Activated naive CD8-positive, alpha-beta T cell treated with anti-CD3 and anti-CD28 coated beads, Interleukin-2, amount 50 U/mL, for 16 hours (primary cell): ENCODE data around the gene RIPK4.

Experiments used
- DNase-seq: peaks from one replicate; pipeline ENCODE4 v3.0.0-alpha.2; 2020; ENCODE audit warnings: low read depth, low spot score

RIPK4 gene

DNA sequence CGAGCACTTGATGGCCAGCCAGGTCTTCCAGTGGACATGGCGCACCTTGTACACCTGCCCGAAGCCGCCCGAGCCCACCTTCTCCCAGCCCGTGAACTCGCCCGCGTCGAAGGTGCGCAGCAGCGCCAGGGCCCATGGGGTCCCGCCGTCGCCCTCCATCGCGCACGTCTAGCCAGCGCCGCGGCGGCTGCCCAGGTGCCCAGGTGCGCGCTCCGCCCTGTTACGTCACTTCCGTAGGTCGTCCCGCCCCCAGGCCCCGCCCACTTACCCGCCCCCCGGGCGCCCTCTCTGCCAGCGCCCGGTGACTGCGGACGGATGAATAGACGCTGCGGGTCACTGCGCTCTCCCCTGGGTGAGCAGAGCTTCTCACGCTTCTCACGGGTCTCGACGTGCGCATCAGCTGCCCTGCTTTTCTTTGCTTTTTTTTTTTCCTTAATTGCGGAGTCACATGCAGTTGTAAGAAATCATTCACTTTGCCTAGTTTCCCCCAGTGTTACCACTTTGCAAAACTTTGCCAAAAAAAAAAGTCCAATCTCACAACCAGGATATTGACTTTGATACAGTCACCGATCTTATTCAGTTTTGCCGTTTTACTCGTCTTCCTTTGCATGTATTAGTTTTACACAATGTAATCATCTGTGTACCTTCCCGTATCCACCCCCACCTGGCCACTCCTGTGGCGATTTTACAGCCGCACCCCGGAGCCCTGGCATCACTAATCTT is at the start of gene RIPK4:
RIPK4 (minus strand) TSS at position 170 of the 723 bp plus-strand sequence; CDS start at position 159, 11 bp downstream.
- DNase-seq = peak; percentile 30

DNA sequence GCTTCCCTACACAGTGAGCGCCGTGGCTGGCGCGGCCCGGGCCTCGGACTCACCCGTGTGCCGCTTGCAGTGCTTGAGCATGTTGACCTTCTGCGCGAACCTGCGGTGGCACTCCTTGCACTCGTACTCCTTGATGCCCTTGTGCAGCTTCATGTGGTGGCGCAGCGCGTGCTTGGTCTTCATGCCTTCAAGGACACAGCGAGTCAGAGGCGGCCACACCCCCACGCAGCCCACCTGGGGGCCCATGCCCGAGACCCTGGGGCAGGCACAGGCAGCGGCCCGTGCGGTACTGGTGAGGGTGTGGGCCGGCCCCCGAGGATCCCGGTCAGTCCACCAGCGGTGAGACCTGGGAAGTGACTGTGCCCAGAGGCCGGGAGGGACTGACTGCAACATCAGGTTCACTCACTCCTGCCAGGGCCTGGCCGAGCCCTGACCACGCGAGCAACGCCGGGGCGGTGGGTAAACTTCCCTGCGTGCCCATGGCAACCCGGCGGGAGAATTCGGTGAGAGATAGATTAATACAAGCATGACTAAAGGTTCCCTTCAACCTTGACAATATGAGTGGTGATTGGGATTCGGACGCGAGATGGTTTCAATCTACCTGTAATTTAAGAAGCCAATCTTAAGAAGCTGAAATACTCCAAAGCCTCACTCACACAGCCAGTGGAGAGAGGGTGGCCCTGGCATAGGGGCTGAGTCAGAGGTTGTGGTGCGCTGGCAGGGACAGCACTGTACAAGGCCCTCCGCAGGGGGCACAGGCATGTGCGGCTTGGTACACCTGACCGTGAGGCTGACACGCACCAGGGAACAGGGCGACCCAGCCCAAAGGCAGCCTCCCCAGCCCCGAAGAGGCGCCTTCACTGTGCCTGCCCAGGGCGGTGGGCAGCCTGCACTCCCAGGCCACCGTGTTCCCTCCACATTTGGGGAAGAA is 49.1 kb upstream of the RIPK4 start:
- DNase-seq = no peak

DNA sequence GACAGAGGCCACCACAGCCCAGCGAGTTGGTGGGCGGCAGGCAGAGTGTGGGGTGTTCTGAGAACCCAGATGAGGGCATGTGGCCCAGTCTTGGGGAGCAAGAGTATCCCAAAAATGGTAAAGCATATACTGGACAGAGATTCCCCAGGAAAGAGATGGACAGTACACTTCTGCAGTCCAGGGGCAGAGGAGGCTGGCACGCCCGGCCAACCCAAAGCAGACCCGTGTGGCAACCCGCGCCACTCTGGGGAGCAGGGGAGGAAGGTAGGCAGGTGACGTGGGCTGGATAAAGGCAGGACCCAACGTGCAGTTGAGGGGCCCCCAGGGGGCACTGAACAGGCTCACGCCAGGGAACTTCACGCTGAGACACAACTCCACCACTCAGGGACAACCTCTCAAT is 46.4 kb upstream of the RIPK4 start:
- no peak for DNase-seq

DNA sequence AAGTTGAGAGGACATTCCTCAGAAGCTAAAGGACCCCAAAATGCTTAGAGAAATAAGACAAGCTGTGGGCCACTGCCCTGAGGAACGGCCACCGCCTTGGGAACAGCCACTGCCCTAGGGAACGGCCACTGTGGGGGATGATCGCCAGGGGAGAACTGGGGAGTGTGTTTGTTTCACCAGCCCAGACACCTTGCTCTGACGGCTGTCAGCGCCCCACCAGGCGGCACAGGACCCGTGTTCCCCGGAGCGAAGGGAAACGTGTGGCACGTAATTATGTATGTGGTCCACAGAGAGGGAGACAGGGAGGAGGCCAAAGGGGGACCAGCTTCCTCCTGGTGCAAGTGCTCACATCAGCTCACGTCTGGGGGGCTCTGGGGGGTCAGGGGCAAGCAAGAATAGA is 45.8 kb upstream of the RIPK4 start:
- DNase-seq = no peak

DNA sequence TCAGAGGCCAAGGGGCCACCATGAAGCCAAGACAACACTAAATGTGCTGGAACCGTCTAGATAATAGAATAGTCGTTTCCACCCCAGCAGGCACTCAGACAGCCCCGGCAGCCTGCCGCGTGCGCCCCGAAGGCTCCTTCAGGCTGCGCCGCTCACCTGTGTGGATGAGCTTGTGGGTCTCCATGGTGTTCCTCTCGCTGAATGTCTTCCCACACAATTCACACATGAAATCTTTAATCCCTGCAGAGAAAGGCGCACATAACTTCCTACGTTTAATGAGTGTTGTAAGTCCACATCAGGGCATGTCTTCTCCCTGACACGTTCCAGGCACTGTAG is 43.7 kb upstream of the RIPK4 start:
- DNase-seq = no peak

DNA sequence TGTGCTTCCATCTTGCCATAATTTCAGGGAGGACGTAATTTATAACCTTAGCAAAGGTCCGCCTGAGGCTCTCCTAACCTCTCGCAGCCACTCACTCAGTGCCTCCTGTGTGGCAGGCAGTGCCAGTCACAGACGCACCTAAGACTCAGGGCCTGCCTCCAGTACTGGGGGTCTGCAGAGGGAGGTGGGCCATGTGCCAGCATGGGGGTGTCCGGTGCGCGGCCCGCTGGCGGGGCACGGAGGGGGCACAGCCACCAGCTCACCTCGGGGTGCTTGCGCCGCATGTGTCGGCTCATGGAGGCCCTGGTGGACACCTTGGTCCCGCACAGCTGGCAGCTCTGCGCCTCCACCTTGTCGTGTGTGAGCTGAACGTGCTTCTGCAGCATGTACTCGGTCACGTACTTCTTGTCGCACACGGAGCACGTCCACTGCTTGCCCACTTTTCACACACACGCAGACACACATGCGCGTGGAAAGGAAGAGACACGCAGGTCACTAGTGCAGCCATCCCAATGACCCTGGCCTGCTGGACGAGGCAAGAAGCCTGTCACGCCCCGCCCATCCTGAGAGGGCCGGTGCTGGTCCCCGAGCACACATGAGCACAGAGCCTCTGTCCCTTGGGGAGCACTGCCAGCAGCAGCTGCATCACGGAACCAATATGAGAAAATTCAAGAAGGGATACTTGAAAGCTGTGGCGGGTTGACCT is 43.2 kb upstream of the RIPK4 start:
- no peak for DNase-seq

DNA sequence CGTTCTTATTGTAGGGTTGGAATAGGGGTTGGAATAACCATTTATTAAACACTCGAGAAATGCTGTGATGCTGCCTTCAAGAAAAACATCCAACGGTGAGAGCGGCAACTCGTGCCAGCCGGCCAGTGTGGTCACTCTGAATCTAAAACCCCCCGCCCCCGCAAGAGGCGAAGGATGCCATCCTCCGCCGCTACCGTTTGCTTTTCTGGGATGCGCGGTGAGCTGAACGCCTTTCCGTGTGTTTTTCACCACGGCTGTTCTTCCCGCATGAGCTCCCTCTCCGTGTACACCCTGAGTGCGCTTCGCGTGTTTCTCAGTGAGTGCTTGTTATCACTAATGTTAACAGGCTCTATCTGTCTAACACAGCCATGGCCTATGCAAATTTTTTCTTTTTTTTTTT is 42.0 kb upstream of the RIPK4 start:
- no peak for DNase-seq

DNA sequence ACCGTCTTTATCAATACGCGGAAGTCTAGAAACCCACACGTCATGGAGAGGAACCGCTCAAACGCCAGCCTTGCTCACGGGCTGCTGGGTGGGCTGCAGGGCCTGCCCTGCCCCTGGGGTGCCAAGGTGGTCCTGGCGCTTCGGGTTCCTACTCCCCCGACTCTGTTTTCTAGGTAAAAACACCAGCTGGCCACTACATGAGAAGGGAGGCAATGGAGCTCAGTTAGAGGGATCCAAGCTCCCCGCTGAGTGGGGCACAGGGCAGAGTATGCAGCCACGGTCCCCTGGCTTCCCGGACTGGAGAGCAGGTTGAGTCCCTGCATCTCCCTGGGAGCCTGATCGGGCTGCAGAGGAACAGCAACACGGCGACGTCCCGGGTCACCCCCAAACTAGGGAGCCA is 41.2 kb upstream of the RIPK4 start:
- DNase-seq = no peak

DNA sequence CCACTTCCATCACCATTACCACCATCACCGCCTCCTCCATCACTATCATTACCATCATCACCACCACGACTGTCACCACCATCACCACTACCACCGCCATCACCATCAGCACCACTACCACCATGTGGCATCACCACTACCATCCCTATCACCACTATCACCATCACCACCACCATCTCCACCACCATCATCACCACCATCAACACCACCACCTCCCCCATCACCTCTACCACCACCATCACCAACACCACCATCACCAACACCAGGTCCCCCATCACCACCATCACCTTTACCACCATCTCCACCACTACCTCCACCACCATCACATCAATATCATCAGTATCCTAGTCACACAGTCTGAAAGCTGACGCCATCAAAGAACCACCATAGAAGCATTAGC is 39.9 kb upstream of the RIPK4 start:
- no peak for DNase-seq

DNA sequence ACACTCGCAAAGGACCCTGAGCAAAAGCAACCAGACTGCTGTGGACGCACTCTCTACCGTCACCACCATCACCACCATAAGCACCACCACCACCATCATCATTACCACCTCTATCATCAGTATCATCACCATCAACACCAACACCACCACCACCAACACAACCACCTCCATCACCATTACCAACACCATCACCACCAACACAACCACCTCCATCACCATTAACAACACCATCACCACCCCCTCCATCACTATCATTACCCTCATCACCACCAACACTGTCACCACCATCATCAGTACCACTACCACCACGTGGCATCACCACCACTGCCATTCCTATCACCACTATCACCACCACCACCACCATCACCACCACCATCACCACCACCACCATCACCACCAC is 38.8 kb upstream of the RIPK4 start:
- DNase-seq = no peak

DNA sequence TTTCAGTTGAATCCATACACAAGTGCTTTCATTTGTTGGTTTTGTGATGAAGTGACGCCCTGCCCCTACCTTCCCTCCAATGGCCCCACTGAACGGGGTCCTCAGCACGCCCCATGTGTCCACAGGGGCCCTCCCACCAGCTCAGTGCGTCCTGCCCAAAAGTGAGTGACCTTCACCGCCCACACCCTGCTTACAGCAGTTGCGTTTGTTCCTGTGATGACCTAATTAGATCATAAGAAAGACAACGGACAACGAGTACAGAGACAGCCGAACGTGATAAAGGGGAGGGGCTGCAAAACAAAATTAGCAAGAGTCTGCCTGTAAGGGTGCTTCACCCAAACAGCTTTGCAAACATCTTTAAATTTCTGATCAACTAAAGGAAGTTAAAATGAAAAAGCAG is 38.2 kb upstream of the RIPK4 start:
- DNase-seq = no peak

DNA sequence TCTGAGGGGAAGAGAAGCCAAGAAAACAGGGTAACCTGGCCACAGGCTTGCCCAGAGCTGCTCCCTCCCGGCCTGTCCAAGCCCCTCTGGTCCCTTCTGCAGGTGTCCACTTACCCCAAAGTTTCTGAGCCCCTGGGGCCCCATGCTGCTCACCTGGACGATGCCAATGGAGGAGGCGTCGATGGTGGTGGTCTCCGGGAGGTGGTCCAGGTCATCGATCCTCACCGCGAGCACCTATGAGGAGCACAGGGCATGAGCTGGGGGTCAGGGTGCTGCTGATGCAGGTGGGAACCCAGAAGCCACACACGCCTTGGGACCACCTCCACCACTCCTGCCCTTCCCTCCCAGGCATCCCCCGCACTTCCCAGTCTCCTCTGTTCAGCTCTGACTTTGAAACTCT is 37.5 kb upstream of the RIPK4 start:
- no peak for DNase-seq

DNA sequence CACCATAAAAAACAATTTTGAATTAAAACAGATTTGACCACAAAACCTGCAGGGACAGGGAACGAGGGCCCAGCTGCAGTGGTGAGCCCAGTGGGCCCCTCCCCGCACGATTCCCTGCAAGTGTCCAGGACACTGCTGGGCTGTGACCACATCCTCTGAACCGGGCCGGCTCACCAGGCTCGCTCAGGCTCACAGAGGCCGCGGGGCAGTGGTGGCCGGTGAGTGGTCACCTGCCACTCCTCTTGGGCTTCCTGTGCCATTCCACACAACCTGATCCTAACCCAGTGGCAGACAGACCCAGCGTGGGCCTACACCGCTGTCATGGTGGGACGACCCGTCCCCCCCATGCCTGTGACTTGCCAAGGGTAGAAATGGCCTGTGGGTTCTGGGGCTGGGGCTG is 36.5 kb upstream of the RIPK4 start:
- DNase-seq = no peak

DNA sequence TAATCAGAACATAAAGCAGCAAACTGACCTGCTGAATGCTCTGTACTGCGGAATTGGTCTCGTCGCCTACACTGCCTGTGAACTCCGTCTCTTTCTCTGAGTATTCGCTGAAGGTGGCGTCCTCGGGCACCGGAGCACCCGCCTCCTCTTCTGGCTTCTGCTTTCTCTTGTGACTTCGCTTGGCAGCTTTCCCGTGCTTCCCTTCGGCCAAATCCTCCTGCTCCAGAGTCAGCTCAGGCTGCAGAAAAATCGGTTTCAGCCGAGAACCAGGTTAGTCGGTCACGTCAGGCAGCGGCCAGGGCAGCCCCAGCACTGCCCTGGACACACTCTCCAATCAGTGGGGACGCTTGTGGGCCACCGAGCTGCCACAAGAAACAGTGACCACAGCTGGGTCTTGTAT is 35.8 kb upstream of the RIPK4 start:
- no peak for DNase-seq

DNA sequence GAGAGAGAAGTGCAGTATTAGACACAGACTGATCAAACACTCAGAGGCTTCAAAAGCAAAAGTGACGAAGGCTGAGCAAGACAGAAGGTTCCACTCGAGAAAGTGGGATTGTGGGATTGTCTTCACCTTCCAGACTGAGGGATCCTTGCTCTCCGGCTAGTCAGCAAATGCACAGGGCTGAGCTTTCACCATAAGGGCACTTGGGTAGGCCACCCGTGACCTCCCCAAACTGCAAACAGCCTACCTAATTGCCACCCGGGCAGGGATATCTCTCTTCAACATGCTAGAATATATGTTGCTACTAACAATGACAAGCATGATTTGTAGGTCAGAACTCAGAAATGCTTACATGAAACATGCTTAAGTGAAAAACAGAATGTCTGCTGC is 35.3 kb upstream of the RIPK4 start:
- no peak for DNase-seq

DNA sequence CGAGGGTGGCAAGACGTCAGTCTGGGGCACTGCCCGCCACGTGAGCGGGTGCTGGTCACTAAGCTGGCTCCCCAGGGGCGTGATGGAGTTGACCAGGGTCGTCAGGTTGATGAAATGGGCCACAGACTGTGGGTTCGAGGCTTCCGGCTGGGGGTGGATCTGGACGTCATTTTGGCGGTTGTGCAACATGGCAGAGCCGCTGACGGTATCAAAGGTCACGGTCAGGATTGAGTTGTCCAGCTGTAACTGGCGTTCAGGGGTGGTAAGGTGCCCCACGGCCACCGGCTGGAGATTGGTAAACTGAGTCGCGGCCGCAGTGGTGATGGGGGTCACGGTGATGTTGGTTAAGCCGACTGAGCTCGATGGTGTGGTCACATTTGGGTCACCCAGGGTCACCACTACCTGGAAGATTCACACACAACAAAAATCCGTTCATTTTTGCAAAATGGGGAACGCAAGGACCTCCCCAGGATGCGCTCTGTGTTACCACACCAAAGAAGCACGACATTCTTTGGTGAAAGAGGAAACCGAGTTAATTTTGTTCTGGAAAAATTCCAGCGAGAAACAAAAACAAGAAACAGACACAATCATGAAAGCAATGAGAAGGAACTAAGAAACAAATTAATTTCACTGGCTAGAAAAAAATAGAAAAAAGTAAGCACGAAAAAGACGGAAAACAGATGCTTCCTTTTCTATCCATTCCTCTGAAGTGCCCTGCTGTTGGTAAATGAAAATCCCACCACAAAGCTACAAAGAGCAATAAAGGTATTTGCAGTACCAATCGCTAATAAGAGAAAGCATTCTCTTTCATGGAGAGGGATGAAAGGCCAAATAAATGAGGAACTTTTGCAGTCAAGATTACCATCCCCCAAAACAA is 34.7 kb upstream of the RIPK4 start:
- DNase-seq = no peak

DNA sequence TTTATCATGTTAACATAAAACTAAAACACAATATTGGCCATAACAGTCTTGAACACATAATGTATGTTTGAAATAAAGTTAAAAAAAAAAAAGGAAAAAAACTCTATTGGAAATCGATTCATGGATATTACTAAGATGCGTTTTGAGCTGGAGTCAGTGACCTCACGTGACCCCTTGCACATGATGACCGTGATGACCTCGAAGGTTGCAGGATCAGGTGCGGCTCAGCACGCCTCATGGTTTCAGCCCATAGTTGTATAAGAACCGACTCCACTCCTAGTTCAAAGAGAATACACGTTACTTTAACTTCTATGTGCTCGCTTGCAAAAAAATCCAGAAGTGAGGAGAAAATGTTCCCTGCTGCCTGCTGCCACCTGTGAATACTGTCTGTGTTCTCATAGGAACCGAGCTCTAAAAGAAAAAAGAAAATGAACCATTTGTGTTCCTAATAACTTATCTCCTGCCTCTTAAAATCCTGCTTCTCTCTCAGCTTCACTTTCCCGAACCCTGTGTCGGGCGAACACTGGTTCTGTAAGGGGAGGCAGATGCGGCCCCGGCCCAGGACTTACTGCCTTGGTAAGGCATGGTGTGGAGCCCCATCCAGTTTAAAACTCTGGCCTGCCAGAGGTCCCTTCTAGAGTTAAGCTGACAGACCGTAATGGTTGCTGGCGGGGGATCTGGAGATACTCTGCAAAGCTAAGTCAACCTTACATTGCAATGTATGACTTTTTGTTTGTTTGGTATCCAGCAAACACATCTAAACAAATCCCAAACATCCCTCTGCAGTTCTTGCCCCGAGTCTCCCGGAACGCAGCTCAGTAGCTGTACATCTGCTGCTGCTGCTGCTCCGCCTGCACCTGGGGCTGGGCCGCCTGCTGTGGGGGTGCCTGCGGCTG is 33.8 kb upstream of the RIPK4 start:
- DNase-seq = no peak

DNA sequence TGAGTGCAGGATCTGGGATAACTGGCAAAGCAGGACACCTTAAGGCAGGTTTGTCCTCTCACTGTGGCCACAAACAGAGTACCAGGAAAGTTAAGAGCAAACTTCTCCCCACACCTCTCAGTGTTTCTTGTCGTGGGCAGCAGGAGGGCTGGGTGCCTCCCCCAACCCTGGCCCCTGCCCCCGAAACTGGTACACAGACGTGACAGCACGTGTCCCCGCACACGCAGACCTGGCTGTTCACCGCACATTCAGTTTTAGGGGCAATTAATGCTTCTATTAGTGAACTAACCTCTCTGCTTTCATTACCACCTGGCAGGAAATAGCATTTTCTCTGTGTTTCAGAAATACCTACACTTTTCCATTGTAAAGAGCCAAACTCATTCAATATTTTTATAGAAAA is 32.9 kb upstream of the RIPK4 start:
- DNase-seq = no peak

DNA sequence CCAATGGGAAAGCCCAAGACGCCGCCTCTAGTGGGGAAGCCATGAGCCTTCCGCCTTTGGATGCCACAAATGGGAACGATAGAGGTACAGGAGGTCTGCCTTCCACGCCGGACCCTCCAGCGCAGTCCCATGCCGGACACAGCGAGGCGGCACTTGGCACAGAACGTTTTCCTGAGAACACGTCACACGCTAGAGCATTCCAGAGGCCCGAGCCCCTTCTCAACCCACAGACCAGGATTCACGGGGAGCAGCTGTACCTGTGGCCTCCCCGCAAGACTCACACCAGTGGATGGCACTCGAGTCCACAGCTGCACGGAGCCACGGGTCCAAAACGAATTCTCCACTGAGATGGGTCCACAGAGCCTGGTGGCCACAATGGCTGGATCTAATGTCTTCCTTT is 31.5 kb upstream of the RIPK4 start:
- DNase-seq = no peak

DNA sequence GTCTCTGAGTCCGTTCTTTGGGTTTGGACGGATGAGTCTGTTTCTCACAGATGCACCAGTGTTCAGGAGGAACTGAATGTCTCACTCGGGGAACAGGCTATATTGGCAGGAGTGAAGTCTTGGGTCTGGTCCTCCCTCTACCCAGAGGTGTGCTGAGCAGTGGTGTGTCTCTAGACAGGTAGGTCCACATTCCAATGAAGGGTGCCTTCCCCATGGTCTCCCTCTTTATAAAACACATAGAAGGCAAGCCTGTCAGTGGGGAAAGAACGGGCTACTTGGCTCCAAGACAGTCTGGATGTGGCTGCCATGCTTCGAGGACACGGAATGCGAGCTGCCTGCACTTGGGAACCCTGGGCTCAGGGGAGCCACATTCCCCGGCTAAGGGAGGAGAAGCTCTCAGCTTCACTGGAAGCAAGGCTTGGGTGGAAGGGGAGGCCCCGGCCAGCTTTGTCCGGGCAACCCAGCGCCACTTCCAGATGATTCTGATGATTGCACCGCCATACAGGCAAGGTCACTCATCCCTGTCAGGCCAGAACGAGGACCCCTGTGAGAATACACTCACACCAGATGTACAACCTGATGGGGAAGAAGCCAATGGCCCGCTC is 29.7 kb upstream of the RIPK4 start:
- no peak for DNase-seq
